ENCODE measurements around the gene GBA3.

Gene GBA3

GRCh38 chr4:22787753-22788375, 95.1 kb downstream of the GBA3 start:
- DNase-seq: no peak

GRCh38 chr4:22790631-22791030, 97.9 kb downstream of the GBA3 start:
- DNase-seq: no peak

- no peak for DNase-seq
Observed at GRCh38 chr4:22794732-22795131, 102.0 kb downstream of the GBA3 start.

GRCh38 chr4:22801391-22801790, 108.7 kb downstream of the GBA3 start:
- DNase-seq: no peak

GRCh38 chr4:22802876-22803275, 110.1 kb downstream of the GBA3 start:
- no peak for DNase-seq

GRCh38 chr4:22803512-22803911, 110.8 kb downstream of the GBA3 start:
- DNase-seq: no peak

- no peak for DNase-seq
Observed at GRCh38 chr4:22814906-22815305, 122.2 kb downstream of the GBA3 start.

GRCh38 chr4:22824091-22824490, 131.4 kb downstream of the GBA3 start:
- DNase-seq: no peak

GRCh38 chr4:22842360-22843018, 149.8 kb downstream of the GBA3 start:
- no peak for DNase-seq

GRCh38 chr4:22848332-22848731, 155.6 kb downstream of the GBA3 start:
- no peak for DNase-seq

GRCh38 chr4:22850055-22850454, 157.3 kb downstream of the GBA3 start:
- no peak for DNase-seq

- DNase-seq: no peak
Observed at GRCh38 chr4:22850630-22851029, 157.9 kb downstream of the GBA3 start.

GRCh38 chr4:22857411-22857810, 164.7 kb downstream of the GBA3 start:
- no peak for DNase-seq

- no peak for DNase-seq
Observed at GRCh38 chr4:22859318-22859717, 166.6 kb downstream of the GBA3 start.
